Endodermal cell (in vitro differentiated cells): ENCODE measurements around the gene SLIT3. TPM values are rescaled to one million over a fixed set of nuclear protein-coding genes. Genes with fewer than 3 reads are reported as not detected.

ENCODE experiments used
- DNase-seq: peaks from one replicate; pipeline ENCODE4 v3.0.0-alpha.2; 2017
- H3K27ac ChIP-seq: 2 replicates; pipeline ENCODE4 v1.5.1; 2013; ENCODE audit warnings: mild to moderate bottlenecking, low read depth, low read length, moderate library complexity
- H3K27me3 ChIP-seq: 2 replicates; pipeline ENCODE4 v1.6.1; 2013; ENCODE audit warnings: mild to moderate bottlenecking, low read length, moderate library complexity; ENCODE audit not compliant: insufficient read depth, control insufficient read depth, poor library complexity, severe bottlenecking
- H3K36me3 ChIP-seq: 2 replicates; pipeline ENCODE4 v1.7.0; 2013; ENCODE audit warnings: mild to moderate bottlenecking, low read length, moderate library complexity; ENCODE audit not compliant: control insufficient read depth, insufficient read depth
- H3K4me1 ChIP-seq: one replicate; pipeline ENCODE4 v1.7.0; 2013; ENCODE audit warnings: low read length; ENCODE audit not compliant: control insufficient read depth, insufficient read depth
- H3K4me3 ChIP-seq: 2 replicates; pipeline ENCODE4 v1.5.1; 2013; ENCODE audit warnings: mild to moderate bottlenecking, low read length, moderate library complexity
- H3K9ac ChIP-seq: 2 replicates; pipeline ENCODE4 v1.6.1; 2013; ENCODE audit warnings: mild to moderate bottlenecking, low read length, moderate library complexity; ENCODE audit not compliant: poor library complexity, severe bottlenecking; ENCODE audit errors: extremely low read depth
- H3K9me3 ChIP-seq: 2 replicates; pipeline ENCODE4 v1.6.1; 2013; ENCODE audit warnings: mild to moderate bottlenecking, low read length, moderate library complexity; ENCODE audit not compliant: control insufficient read depth
- H3K27ac Mint-ChIP-seq: 2 replicates; pipeline ENCODE4 v1.8.0; 2020; ENCODE audit warnings: mixed read lengths
- H3K27me3 Mint-ChIP-seq: 2 replicates; pipeline ENCODE4 v1.8.0; 2021; ENCODE audit warnings: mild to moderate bottlenecking, mixed read lengths; ENCODE audit not compliant: insufficient read depth
- H3K36me3 Mint-ChIP-seq: 2 replicates; pipeline ENCODE4 v1.8.0; 2020; ENCODE audit warnings: low read depth, mixed read lengths
- H3K4me1 Mint-ChIP-seq: 2 replicates; pipeline ENCODE4 v1.8.0; 2020; ENCODE audit warnings: mixed read lengths
- H3K4me3 Mint-ChIP-seq: 2 replicates; pipeline ENCODE4 v1.8.0; 2020; ENCODE audit warnings: mild to moderate bottlenecking, moderate library complexity, mixed read lengths
- H3K9me3 Mint-ChIP-seq: 2 replicates; pipeline ENCODE4 v1.8.0; 2020; ENCODE audit warnings: mild to moderate bottlenecking, mixed read lengths
- WGBS, 2 experiments: methylation state at CpG; one replicate each; pipeline versions ENCODE4 v1.1.5 to v1.1.7; 2013; ENCODE audit warnings: missing lambda C conversion rate in 2 of 2, mixed read lengths in 1 of 2; ENCODE audit not compliant: insufficient coverage in 1 of 2, insufficient read length in 1 of 2; 5-methylcytosine and 5-hydroxymethylcytosine counted together
- total RNA-seq, 2 donors: library from RNA; stranded (reverse); fragmentation: NEBNext Ultra II Directional in 1 of 2; extraction: Animal tissue kit (Norgen Biotek cat#: 25700) in 1 of 2; gene quantifications; 2 replicates in 1 of 2; 3 replicates in 1 of 2; pipeline ENCODE4 v1.2.1, GENCODE V29; 2021
- TF ChIP-seq, protein P1 (sequence below): fragments of 200-600 bp; sonication (generic); conservative IDR thresholded peaks from 2 replicates; pipeline ENCODE4 v1.5.0; 2021; ENCODE audit warnings: antibody characterized with exemption, mild to moderate bottlenecking

Gene SLIT3
- total RNA-seq, 2 donors from 2014 or later, result 2.5 to 3.4 TPM

DNA sequence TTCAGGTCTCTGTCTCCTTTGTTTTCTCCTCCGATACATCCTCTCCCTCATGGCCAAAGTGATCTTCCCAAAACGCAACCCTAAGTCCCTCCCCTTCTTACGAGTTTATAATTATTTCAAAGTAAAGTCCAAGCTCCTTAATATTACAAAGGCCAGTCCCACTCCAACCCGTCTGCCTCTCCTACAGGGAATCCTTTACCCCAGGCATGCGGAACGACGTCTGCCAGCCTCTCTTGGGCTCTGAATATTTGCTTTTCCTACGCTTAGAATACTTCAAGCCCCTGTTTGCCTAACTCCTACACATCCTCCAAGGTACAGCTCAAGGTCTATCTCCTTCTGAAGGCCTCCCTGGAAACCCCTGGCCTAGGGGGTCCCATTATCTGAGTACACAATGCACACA is 246.4 kb downstream of the SLIT3 start:
- Mint-ChIP-seq H3K4me1 (no peaks in the 10 kb centered on the region), H3K27me3 (peaks cover 37% of the 10 kb centered on the region), H3K9me3 (no peaks in the 10 kb centered on the region), H3K36me3 (no peaks in the 10 kb centered on the region), H3K4me3 (no peak overlapping the region), H3K27ac (no peak overlapping the region)
- no peak overlapping the region for H3K4me3 ChIP-seq
- H3K27ac ChIP-seq, result no peak overlapping the region
- no peaks in the 10 kb centered on the region for H3K4me1 ChIP-seq
- H3K9ac ChIP-seq, result no peak overlapping the region
- no peaks in the 10 kb centered on the region for H3K36me3 ChIP-seq
- WGBS, 2 experiments, result 90 to 96% methylated on average over 8 of the region's 8 CpGs
- no peak for DNase-seq
- TF ChIP-seq, protein P1, sequence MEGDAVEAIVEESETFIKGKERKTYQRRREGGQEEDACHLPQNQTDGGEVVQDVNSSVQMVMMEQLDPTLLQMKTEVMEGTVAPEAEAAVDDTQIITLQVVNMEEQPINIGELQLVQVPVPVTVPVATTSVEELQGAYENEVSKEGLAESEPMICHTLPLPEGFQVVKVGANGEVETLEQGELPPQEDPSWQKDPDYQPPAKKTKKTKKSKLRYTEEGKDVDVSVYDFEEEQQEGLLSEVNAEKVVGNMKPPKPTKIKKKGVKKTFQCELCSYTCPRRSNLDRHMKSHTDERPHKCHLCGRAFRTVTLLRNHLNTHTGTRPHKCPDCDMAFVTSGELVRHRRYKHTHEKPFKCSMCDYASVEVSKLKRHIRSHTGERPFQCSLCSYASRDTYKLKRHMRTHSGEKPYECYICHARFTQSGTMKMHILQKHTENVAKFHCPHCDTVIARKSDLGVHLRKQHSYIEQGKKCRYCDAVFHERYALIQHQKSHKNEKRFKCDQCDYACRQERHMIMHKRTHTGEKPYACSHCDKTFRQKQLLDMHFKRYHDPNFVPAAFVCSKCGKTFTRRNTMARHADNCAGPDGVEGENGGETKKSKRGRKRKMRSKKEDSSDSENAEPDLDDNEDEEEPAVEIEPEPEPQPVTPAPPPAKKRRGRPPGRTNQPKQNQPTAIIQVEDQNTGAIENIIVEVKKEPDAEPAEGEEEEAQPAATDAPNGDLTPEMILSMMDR, result no peak
- peaks cover 9% of the 10 kb centered on the region for H3K27me3 ChIP-seq
- no peaks in the 10 kb centered on the region for H3K9me3 ChIP-seq

DNA sequence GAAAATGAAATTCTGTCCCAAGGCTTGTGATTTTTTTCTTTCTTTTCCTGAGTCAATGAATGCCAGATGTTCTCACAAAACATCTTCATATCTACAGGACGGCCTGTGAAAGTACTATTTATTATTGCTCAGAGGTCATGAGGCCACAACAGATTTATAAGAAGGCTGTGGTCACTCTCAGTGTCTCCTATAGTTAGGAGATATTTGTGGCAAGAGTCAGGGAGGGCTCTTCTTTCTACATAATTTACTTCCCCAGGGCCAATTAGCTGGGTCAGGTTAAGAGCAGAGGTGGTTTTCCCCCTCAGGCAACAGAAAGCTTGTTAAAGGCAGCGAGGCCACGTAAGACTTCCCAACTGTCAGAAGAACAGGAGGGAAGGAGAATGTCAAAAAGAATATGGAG is 248.7 kb downstream of the SLIT3 start:
- Histone ChIP-seq H3K4me1 (no peaks in the 10 kb centered on the region), H3K27me3 (no peaks in the 10 kb centered on the region), H3K4me3 (no peak overlapping the region), H3K36me3 (no peaks in the 10 kb centered on the region), H3K27ac (no peak overlapping the region), H3K9ac (no peak overlapping the region), H3K9me3 (no peaks in the 10 kb centered on the region)
- H3K36me3 Mint-ChIP-seq, result no peaks in the 10 kb centered on the region
- H3K27me3 Mint-ChIP-seq, result peaks cover 20% of the 10 kb centered on the region
- 93 to 100% methylated on average over 1 to 3 of the region's 3 CpGs for WGBS, 2 experiments
- no peaks in the 10 kb centered on the region for H3K9me3 Mint-ChIP-seq
- TF ChIP-seq, protein P1, result no peak
- no peak overlapping the region for H3K4me3 Mint-ChIP-seq
- no peak overlapping the region for H3K27ac Mint-ChIP-seq
- no peak for DNase-seq
- no peaks in the 10 kb centered on the region for H3K4me1 Mint-ChIP-seq

DNA sequence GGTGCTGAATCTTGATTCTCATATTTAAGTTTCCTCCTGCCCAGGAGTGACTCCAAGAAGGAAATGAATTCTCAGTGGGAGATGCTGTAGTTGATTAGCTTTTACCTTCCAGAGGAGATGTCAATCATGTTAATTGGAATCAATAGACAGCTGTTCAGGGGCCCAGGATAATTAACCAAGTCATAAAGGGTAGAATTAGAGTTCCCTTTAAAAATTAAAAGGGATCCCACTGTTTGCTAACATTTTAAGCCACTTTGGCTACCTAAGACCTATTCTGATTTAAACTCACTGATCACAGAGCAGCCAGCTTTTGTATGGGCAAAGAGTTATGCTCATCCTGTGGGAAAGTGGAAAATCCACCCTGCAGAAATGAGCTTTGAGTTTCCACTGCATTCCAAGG is 249.6 kb downstream of the SLIT3 start:
- Mint-ChIP-seq H3K27ac (no peak overlapping the region), H3K4me3 (no peak overlapping the region)

More for the DNA sequence above, 249.6 kb downstream of the SLIT3 start:
- TF ChIP-seq, protein P1, result no peak
- H3K36me3 Mint-ChIP-seq, result no peaks in the 10 kb centered on the region
- Histone ChIP-seq H3K27ac (no peak overlapping the region), H3K27me3 (no peaks in the 10 kb centered on the region), H3K4me1 (no peaks in the 10 kb centered on the region), H3K4me3 (no peak overlapping the region), H3K36me3 (no peaks in the 10 kb centered on the region), H3K9me3 (no peaks in the 10 kb centered on the region), H3K9ac (no peak overlapping the region)
- DNase-seq, result no peak
- no peaks in the 10 kb centered on the region for H3K9me3 Mint-ChIP-seq
- peaks cover 16% of the 10 kb centered on the region for H3K27me3 Mint-ChIP-seq
- H3K4me1 Mint-ChIP-seq, result no peaks in the 10 kb centered on the region
